Measurements from ENCODE around the gene LPCAT4.

DNA sequence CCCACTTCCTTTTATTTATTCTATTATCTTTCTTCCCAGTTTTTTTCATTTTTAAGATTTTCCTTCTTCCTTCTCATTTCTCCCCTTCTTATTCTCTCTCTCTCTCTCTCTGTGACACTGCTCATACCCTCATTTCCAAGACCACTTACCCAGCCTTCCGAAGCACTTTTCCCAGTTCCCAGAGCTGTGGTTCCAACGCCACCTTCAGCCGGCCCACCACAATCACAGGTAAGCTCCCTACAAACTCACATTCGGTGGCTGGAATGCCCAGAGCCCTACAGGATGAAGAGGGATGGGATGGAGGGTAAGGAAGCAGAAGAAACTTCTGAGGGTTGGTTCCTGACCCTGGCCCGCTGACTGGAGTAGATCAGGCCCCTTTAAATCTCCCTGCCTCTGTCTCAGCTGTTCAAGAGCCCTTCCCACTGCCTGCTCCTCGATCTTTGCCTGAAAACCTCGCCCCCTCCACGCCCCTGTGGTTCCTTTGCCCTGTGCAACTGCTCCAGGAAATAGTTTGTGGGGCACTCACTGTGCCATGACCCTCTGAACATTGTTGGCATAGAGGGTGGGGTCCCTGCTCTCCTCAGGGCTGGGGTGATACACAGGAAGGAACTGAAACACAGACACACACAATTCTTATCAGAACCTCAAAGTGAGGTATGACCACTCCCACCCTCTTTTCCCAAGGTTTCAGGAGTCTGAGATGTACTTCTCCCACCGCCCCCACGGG lies 4.8 kb downstream of the LPCAT4 start:
- TF ChIP-seq, protein P1, sequence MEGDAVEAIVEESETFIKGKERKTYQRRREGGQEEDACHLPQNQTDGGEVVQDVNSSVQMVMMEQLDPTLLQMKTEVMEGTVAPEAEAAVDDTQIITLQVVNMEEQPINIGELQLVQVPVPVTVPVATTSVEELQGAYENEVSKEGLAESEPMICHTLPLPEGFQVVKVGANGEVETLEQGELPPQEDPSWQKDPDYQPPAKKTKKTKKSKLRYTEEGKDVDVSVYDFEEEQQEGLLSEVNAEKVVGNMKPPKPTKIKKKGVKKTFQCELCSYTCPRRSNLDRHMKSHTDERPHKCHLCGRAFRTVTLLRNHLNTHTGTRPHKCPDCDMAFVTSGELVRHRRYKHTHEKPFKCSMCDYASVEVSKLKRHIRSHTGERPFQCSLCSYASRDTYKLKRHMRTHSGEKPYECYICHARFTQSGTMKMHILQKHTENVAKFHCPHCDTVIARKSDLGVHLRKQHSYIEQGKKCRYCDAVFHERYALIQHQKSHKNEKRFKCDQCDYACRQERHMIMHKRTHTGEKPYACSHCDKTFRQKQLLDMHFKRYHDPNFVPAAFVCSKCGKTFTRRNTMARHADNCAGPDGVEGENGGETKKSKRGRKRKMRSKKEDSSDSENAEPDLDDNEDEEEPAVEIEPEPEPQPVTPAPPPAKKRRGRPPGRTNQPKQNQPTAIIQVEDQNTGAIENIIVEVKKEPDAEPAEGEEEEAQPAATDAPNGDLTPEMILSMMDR (IDR thresholded peaks at IDR 0.05; ENCODE audit: low read depth, low read length, missing input control) = no peak
- no peak for TF ChIP-seq EGR1 (IDR thresholded peaks at IDR 0.05; ENCODE audit: low read depth in 2 of 2)
- TF ChIP-seq TAF1 (conservative IDR thresholded peaks at IDR 0.05) = no peak
- no peak for TF ChIP-seq FOXA1 (IDR thresholded peaks at IDR 0.05)
- TF ChIP-seq JUND (IDR thresholded peaks at IDR 0.05) = no peak
- TF ChIP-seq, protein P2, sequence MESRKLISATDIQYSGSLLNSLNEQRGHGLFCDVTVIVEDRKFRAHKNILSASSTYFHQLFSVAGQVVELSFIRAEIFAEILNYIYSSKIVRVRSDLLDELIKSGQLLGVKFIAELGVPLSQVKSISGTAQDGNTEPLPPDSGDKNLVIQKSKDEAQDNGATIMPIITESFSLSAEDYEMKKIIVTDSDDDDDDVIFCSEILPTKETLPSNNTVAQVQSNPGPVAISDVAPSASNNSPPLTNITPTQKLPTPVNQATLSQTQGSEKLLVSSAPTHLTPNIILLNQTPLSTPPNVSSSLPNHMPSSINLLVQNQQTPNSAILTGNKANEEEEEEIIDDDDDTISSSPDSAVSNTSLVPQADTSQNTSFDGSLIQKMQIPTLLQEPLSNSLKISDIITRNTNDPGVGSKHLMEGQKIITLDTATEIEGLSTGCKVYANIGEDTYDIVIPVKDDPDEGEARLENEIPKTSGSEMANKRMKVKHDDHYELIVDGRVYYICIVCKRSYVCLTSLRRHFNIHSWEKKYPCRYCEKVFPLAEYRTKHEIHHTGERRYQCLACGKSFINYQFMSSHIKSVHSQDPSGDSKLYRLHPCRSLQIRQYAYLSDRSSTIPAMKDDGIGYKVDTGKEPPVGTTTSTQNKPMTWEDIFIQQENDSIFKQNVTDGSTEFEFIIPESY (IDR thresholded peaks at IDR 0.05) = no peak
- TF ChIP-seq, protein P3, sequence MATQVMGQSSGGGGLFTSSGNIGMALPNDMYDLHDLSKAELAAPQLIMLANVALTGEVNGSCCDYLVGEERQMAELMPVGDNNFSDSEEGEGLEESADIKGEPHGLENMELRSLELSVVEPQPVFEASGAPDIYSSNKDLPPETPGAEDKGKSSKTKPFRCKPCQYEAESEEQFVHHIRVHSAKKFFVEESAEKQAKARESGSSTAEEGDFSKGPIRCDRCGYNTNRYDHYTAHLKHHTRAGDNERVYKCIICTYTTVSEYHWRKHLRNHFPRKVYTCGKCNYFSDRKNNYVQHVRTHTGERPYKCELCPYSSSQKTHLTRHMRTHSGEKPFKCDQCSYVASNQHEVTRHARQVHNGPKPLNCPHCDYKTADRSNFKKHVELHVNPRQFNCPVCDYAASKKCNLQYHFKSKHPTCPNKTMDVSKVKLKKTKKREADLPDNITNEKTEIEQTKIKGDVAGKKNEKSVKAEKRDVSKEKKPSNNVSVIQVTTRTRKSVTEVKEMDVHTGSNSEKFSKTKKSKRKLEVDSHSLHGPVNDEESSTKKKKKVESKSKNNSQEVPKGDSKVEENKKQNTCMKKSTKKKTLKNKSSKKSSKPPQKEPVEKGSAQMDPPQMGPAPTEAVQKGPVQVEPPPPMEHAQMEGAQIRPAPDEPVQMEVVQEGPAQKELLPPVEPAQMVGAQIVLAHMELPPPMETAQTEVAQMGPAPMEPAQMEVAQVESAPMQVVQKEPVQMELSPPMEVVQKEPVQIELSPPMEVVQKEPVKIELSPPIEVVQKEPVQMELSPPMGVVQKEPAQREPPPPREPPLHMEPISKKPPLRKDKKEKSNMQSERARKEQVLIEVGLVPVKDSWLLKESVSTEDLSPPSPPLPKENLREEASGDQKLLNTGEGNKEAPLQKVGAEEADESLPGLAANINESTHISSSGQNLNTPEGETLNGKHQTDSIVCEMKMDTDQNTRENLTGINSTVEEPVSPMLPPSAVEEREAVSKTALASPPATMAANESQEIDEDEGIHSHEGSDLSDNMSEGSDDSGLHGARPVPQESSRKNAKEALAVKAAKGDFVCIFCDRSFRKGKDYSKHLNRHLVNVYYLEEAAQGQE (IDR thresholded peaks at IDR 0.05) = no peak
- no peak for TF ChIP-seq HNF4G (IDR thresholded peaks at IDR 0.05)
- no peak for TF ChIP-seq SP1 (IDR thresholded peaks at IDR 0.05)
- no peak for TF ChIP-seq GABPA (IDR thresholded peaks at IDR 0.05 in 1 of 2, conservative IDR thresholded peaks at IDR 0.05 in 1 of 2)
